ENCODE measurements around the gene CFAP119. TPM values are rescaled to one million over a fixed set of nuclear protein-coding genes. Genes with fewer than 3 reads are reported as not detected.

The CFAP119 gene
- total RNA-seq, 1 donor from 2014 or later = 1.1 TPM

- ATAC-seq = no peak
- DNase-seq = no peak
- intact Hi-C loops (cut with micrococcal nuclease) = no loop called here
These were observed 38.9 kb downstream of the CFAP119 start for GRCh38 chr16:30722916-30723315.

- ATAC-seq (no peak), DNase-seq (no peak)
- intact Hi-C loops (cut with micrococcal nuclease) = no loop called here
These were observed 39.4 kb downstream of the CFAP119 start for GRCh38 chr16:30722443-30722842.

GRCh38 chr16:30721606-30722005 is 40.3 kb downstream of the CFAP119 start:
- no peak for ATAC-seq
- no peak for DNase-seq
- intact Hi-C loops (cut with micrococcal nuclease) = no loop called here

- DNase-seq = no peak
- no peak for ATAC-seq
- intact Hi-C loops (cut with micrococcal nuclease) = no loop called here
These were observed 40.7 kb downstream of the CFAP119 start for GRCh38 chr16:30721167-30721566.

- intact Hi-C loops (cut with micrococcal nuclease) = no loop called here
- ATAC-seq (no peak), DNase-seq (no peak)
These were observed 41.2 kb downstream of the CFAP119 start for GRCh38 chr16:30720694-30721093.

GRCh38 chr16:30720086-30720485 is 41.8 kb downstream of the CFAP119 start:
- intact Hi-C loops (cut with micrococcal nuclease) = no loop called here
- no peak for ATAC-seq
- DNase-seq = no peak

GRCh38 chr16:30715750-30716445 is 46.0 kb downstream of the CFAP119 start:
- DNase-seq (no peak), ATAC-seq (no peak)
- intact Hi-C loops (cut with micrococcal nuclease) = no loop called here

- ATAC-seq = no peak
- no peak for DNase-seq
These were observed 50.1 kb downstream of the CFAP119 start for GRCh38 chr16:30711712-30712111.

GRCh38 chr16:30710971-30711370 is 50.9 kb downstream of the CFAP119 start:
- DNase-seq (no peak), ATAC-seq (no peak)
- intact Hi-C loops (cut with micrococcal nuclease) = no loop called here

More at GRCh38 chr16:30711712-30712111, 50.1 kb downstream of the CFAP119 start:
- intact Hi-C loops (cut with micrococcal nuclease) = no loop called here

Other genes with a start within 250 kb of the CFAP119 start
- gene ZNF768, start 235.5 kb downstream of the CFAP119 start, total RNA-seq = 75.4 TPM
- gene ZNF747, start 227.2 kb downstream of the CFAP119 start, total RNA-seq = 9.0 TPM
- gene ZNF764, start 203.7 kb downstream of the CFAP119 start, total RNA-seq = 9.1 TPM
- 10.0 TPM for gene ZNF688, start 190.3 kb downstream of the CFAP119 start, total RNA-seq
- gene ZNF785, start 176.4 kb downstream of the CFAP119 start, total RNA-seq = 7.3 TPM
- gene ZNF689, start 151.7 kb downstream of the CFAP119 start, total RNA-seq = 4.8 TPM
- 22.0 TPM for gene PRR14, start 111.1 kb downstream of the CFAP119 start, total RNA-seq
- 30.4 TPM for gene FBRS, start 103.6 kb downstream of the CFAP119 start, total RNA-seq
- gene SRCAP, start 62.9 kb downstream of the CFAP119 start, total RNA-seq = 49.3 TPM
- 16.7 TPM for gene PHKG2, start 13.6 kb downstream of the CFAP119 start, total RNA-seq
- 49.3 TPM for gene RNF40, start 260 bp upstream of the CFAP119 start, total RNA-seq
- 19.2 TPM for gene ZNF629, start 25.1 kb upstream of the CFAP119 start, total RNA-seq
- 29.6 TPM for gene BCL7C, start 132.0 kb upstream of the CFAP119 start, total RNA-seq
- 7.5 TPM for gene CTF1, start 134.6 kb upstream of the CFAP119 start, total RNA-seq
- gene FBXL19, start 161.5 kb upstream of the CFAP119 start, total RNA-seq = 5.7 TPM
- gene ORAI3, start 187.0 kb upstream of the CFAP119 start, total RNA-seq = 10.8 TPM
- gene SETD1A, start 195.7 kb upstream of the CFAP119 start, total RNA-seq = 11.0 TPM
- 7.4 TPM for gene HSD3B7, start 223.1 kb upstream of the CFAP119 start, total RNA-seq
- gene STX1B, start 248.6 kb upstream of the CFAP119 start, total RNA-seq = 0.40 TPM

Data from left ventricle myocardium superior (tissue), 1 donor.